Activated CD4-positive, CD25-positive, alpha-beta regulatory T cell (primary cell): ENCODE measurements around the gene RWDD4.

Source experiments
- DNase-seq, 4 experiments: peaks; one replicate each; lab custom pipeline; 2025; lab: John Stamatoyannopoulos, UW

Gene RWDD4

GRCh38 chr4:183600189-183600685, 58.7 kb downstream of the RWDD4 start:
- no peak for DNase-seq

DNA sequence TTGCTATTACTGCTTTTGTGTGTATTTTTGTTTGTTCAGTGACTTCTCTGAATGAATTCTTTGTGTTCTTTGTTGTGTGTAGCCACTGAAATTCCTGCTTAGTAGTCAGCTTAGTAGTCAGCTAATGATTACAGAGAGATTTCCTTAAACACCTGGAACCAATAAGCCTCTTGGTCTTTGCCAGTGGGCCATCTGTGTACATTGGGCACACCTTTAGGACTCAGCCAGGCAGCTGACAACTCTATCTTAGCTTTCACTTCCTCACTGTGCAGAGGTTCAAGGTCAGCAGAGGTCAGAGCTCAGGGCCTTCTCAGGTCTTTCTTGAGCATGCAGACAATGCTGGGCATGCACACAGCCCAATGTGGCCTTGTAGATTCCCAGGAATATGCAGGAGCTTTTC, 59.3 kb downstream of the RWDD4 start:
- no peak for DNase-seq

DNA sequence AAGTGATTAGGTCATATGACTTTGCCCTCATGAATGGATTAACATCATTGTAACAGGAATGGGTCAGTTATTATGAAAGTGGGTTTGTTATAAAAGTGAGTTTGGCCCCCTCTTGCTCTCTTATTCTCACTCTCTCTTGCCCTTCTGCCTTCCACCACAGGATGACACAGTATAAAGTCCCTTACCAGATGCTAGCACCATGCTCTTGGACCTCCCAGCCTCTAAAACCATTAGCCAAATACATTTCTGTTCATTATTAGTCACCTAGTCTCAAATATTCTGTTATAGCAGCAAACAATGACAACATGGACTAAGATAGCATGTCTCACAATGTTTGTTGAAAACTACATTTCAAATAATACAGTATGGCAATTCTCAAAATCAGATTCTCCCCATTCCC, 59.7 kb downstream of the RWDD4 start:
- no peak for DNase-seq

- no peak for DNase-seq
Observed at GRCh38 chr4:183596067-183596757, 62.8 kb downstream of the RWDD4 start.

DNA sequence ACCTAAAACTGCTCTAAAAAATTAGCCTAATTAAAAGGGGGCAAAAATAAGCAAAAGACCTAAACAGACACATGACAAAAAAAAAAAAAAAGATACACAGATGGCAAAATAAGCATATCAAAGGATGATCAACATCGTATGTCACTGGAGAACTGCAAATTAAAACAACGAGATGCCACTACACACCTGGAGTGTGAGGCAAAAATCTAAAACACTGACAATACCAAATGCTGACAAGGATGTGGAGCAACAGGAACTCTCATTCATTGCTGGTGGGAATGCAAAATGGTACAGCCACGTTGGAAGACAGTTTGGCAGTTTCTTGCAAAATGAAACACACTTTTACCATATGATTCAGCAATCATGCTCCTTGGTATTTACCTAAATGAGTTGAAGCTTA, 64.2 kb downstream of the RWDD4 start:
- no peak for DNase-seq

DNA sequence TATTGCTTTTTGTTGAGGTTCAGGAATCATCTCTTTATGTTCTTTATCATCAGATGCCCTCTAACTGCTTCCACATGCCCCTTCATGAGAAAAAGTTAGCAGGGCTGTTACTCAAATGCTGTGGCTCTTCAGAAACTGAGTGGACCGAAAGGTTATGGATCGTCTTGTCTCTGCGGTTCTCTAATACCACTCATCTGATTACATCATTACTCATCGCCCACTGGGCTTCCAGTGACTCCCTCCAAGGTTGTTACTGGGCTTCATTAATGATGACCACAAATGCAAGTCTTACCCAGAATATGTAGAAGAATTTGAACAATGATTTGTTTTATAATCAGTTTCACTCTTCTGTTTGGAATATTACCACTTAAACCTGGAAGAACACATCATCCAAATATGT, 67.7 kb downstream of the RWDD4 start:
- no peak for DNase-seq
